HG03196 (cell line): ENCODE results near the gene SORBS2.
A peak's percentile ranks its signal among the peaks of the same experiment; 100 is the strongest.

Experiments used
- ATAC-seq: cut with Tn5 transposase; IDR thresholded peaks from one replicate; pipeline ENCODE4 v1.9.1; 2021; ENCODE audit not compliant: unreplicated experiment

The SORBS2 gene

DNA sequence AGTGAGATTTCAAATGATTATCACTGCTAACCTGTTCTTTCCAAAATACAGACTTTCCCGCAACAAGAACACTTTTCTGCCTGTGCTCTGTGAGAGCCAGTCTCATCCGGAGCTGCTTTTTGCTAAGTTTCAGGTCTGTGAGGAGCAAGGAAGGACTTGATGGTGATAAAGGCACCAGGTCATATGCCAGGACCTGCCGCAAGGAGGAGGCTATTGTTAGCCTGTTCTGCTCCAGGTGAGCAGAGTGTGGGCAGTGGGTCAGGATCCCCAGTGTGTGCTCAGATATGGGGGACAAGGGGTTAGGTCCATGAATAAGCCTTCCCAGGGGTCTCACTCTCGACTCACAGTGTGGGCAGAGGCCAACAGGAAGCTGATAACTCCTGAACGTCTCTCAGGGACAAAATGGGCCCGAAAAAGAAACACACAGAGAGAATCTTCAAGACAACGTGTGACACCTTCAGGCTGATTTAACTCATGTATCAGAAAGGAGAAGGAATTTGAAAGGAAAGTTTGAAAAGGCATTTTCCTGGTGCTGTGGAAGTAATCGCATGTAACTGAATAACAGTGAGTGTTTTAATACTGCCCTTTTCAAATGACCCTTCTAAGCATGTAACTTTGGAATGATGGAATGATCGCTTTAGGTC lies 219.0 kb downstream of the SORBS2 start:
- ATAC-seq, result no peak

- ATAC-seq, result no peak
Measured at GRCh38 chr4:185592438-185592837, 219.6 kb downstream of the SORBS2 start.

- ATAC-seq, result no peak
Measured at GRCh38 chr4:185591679-185592141, 220.3 kb downstream of the SORBS2 start.

DNA sequence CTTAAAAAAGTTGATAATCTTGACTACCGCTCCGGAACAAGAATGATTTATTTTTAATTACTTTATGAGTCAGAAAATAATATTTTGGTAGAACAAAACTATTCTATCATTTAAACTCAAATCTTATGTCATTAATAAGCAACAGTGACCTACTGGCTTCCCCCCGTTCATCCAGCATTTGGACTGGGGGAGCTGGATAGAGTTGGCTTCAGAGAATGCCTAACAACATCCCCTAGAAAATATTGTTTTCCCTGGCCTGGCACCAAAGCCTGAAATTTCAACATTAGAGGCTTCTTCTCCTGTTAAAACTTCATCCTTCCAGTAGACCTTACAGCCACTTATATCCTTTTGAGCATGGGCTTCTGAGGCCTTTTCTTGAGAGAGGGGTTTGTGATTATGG lies 221.0 kb downstream of the SORBS2 start:
- no peak for ATAC-seq

- ATAC-seq, result no peak
Measured at GRCh38 chr4:185589067-185589836, 222.7 kb downstream of the SORBS2 start.

DNA sequence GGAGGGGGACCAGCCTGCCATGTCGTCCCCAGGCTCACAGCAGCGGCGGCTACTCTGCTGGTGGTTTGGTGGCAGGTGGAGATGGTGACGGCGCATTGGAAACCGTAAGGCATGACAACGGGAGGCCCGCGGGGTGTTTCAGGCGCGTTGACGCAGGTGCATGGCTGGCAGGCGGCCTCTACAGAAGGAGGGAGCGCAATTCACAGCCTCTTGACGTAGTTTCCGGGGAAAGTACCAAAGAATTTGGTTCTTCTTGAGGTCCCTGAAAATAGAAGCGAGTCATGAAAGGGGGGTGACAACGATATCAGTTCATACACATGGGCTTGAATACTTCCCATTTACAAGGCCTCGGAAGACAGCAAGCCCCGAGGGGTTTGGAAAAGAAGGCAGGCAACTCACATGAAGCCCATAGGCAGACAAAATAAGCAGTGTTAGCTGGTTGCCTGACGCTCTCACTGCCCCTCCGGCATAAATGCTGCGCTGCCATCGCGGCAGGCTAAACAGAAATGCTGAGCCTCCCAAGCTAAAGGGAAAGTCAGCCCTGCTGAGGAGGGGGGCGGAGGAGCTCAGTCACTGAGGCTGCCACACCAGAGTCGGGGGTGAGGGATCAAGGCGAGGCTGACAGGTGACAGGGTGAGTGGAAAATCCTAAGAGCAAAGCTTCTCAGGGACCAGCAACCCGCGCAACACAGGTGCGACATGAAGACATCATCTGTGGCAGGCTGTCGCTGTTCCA lies 224.4 kb downstream of the SORBS2 start:
- peak; percentile 91 for ATAC-seq

DNA sequence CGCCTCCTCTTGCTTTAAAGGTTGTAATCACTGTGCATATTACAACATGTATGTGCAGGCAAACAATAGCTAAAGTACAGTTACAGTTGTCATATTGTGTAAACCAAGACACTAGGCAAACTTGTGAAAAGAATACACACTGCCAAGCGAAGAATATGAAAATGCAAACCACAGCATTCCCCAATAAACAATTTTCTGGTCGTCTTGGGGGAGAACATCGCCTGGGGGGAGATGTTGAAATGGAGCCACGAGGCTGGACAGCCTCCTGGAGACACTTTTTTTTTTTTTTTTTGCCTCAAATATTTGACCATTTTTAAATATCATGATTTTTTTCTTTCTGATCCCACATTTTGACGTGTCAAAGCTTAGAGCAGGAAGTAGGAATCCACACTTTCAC lies 225.0 kb downstream of the SORBS2 start:
- no peak for ATAC-seq

DNA sequence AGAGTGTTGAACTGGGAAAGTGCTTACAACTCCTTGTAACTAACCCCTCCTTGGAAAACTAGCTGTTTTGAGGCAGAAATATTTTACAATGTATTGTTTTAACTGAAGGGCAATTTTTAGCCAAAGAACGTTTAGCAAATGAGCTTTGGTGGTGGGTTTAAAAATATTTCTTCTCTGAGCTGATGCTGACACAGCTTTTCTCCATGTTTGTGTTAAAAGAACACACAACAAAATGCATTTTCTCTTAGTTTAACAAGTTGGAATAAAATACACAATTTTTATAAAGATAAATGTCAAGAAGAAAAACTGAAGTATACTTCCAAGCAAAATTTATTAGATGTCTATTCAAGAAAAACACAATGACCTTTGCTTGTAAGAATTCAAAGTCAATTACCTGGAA lies 226.8 kb downstream of the SORBS2 start:
- ATAC-seq, result no peak

DNA sequence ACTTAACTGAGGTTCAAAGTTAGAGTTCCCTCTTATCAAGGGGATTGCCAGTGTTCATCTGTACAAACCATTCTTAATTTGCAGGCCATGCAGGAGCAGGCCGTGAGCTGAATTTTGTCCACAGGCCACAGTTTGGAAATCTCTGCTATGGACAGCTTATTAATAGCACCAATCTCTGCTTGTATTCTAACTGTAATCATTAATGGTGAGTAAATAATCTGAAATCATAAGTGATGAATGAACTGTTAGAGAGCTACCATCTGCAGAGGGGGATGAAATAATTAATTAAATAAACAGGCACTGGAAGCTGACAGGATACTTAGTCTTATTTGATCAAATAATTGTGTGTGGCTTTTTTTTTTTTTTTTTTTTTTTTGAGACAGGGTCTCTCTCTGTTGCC lies 228.2 kb downstream of the SORBS2 start:
- ATAC-seq, result no peak

DNA sequence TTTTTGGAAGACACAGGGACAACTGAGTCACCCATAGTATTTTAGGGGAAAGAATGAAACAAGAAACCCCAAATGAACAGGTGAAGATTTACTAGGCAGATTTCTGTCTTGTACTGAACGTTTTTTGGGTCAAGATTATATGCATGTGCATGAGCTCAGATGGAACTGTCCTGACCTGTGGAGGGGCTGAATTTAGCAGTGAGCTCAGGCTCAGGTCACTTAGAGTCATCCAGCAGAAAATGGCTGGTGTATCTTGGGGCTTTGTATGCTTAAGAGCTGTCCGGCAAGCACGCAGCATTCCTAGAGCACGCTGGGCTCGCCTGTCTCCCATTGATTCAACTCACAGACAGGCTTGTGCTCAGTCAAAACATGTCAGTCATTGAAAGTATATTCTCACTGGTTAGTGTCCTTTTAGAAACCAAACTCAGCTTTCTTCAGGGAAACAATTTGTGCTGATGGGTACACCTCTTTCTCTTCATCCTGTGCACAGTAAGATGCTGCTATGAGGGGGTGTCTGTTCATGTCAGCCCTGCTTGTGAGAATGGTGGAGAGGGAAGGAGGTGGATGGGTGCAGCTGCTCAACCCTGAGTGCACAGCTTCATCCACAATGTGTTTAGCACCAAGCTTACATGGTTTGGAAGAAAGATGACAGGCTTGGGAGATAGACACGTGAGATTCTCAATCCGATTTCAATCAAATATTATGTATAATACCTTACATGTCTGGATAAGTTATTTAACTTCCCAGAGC lies 229.2 kb downstream of the SORBS2 start:
- ATAC-seq, result no peak

- ATAC-seq, result no peak
Measured at GRCh38 chr4:185580699-185581098, 231.3 kb downstream of the SORBS2 start.

DNA sequence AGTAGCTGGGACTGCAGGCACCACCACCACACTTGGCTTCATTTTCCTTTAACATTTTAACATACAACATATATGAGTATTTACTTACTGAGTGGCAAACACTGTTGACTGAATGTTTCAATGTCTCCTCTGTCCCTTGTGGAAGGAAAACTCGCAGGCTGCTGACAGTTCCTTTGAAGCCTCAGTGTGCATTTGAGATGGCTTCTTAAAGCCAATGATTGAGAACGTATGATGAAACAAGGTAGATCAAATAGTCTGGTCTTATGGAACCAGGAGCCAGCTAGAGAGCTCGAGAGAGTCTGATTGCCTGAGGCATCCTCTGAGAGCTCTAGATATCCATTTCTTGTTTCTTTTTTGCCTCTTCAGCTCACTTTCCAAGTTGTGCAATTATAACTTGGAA lies 233.7 kb downstream of the SORBS2 start:
- no peak for ATAC-seq

DNA sequence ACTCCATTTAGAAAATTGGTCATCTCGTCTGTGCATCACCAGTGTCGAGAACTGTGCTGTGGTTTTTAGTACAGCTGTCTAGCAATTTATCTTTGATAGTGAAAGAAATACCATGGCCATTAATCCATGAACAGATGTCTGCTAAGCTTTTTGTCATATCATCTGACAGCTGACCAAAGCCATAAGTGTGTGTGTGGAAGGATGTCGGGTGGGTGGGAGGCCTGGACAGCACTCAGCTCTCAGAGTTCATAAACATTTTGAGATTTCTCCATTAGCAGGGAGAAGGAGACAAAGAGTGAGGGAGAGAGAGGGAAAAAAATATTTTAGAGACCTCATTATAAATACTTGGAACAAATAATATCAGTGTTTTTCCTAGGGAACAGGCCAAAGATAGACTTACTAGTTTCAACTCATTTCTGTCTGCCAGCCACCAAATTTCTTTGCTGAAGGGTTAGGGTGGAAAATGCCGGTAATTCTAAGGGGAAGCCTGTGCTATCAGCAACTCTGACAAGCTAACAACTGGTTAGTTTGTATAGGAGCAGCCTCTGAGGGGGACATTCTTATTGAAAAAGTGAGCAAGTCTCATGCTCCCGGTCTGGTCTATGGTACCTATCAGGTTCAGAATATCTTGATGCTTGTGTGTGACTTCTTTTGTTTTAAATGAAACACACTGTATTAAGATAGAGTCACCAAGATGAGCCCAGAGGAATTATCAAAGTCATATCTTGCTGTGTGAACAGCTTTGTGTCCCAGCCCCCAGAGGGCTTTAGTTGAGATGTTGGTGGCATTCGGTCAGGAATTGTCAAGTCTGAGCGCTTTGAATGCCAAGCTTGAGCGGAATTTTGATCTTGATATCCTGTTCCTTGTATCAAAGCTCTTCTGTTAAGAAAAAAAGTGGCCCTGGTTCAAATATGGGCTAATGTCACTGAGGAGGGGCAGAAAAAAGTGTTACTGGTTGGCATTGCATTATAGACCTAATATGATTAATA lies 234.7 kb downstream of the SORBS2 start:
- no peak for ATAC-seq

GRCh38 chr4:185576314-185576961 lies 235.6 kb downstream of the SORBS2 start:
- ATAC-seq, result no peak

DNA sequence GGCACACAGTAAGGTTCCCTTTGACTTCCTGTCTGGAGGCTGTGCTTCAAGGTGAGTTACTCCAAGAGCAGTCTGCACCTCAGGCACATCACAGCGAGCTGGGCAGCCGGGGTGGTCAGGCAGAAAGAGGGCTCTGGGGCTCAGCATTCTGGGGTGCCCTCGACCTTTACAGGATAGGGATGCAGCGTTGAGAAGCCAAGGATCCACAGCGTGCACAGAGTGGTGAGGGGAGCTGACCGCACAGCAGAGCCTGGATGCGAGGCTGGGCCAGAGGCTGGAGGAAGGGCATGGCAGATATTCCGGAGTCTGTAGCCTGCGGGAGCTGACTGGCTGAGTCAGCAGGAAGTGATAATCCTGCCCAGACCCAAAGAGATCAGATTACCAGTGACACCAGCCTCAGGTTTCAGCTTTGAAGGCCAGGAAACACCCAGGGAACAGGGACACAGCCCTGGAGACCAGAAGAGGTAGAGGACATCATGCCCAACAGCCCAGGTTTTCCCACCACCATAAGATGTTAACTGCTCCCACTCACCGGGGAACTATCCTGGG lies 238.3 kb downstream of the SORBS2 start:
- ATAC-seq, result no peak

- ATAC-seq, result no peak
Measured at GRCh38 chr4:185570727-185571126, 241.3 kb downstream of the SORBS2 start.

- no peak for ATAC-seq
Measured at GRCh38 chr4:185567381-185568376, 244.3 kb downstream of the SORBS2 start.

GRCh38 chr4:185566972-185567371 lies 245.0 kb downstream of the SORBS2 start:
- no peak for ATAC-seq
